ENCODE measurements around the gene GABRA6. TPM values are rescaled to one million over a fixed set of nuclear protein-coding genes. Genes with fewer than 3 reads are reported as not detected.
A peak's percentile ranks its signal among the peaks of the same experiment; 100 is the strongest.

Gene GABRA6
- total and polyA plus RNA-seq, 2 experiments from 2014 or later = not detected

DNA sequence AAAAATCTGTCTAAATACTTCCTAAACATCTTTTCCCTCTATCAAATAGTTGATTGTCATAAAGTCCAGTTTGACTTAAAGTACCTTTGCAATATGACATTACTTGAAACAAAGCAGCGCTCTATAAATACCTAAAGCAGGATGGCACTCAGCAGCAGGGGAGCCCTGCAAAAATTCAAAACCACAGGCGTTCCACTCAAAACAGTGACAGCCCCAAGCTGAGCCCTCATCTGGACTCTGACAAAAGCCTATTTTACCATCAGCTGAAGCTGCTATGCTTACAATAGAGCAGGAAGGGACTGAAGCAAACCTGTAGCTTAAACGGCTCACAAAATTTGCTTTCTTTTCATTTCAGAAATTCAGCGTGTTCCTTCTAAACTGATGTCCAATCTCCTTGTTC lies 11.5 kb downstream of the GABRA6 start:
- DNase-seq (ENCODE audit: low spot score) (no peak), ATAC-seq (peak; percentile 73)
- no peak overlapping the region for H3K4me3 ChIP-seq
- peaks cover 17% of the 10 kb centered on the region for H3K4me1 Mint-ChIP-seq
- no peaks in the 10 kb centered on the region; the same call in 2 of the 3 replicates for H3K9me3 Mint-ChIP-seq
- no peaks in the 10 kb centered on the region for H3K27me3 ChIP-seq (ENCODE audit: insufficient read depth)
- no peaks in the 10 kb centered on the region for H3F3A ChIP-seq (replicated peaks; ENCODE audit: low read depth)
- TF ChIP-seq ZNF331 (CRISPR knock-in tag; IDR thresholded peaks at IDR 0.05; ENCODE audit: low read depth) = no peak
- TF ChIP-seq ZNF114 (CRISPR knock-in tag; IDR thresholded peaks at IDR 0.05) = no peak
- TF ChIP-seq, protein P1, sequence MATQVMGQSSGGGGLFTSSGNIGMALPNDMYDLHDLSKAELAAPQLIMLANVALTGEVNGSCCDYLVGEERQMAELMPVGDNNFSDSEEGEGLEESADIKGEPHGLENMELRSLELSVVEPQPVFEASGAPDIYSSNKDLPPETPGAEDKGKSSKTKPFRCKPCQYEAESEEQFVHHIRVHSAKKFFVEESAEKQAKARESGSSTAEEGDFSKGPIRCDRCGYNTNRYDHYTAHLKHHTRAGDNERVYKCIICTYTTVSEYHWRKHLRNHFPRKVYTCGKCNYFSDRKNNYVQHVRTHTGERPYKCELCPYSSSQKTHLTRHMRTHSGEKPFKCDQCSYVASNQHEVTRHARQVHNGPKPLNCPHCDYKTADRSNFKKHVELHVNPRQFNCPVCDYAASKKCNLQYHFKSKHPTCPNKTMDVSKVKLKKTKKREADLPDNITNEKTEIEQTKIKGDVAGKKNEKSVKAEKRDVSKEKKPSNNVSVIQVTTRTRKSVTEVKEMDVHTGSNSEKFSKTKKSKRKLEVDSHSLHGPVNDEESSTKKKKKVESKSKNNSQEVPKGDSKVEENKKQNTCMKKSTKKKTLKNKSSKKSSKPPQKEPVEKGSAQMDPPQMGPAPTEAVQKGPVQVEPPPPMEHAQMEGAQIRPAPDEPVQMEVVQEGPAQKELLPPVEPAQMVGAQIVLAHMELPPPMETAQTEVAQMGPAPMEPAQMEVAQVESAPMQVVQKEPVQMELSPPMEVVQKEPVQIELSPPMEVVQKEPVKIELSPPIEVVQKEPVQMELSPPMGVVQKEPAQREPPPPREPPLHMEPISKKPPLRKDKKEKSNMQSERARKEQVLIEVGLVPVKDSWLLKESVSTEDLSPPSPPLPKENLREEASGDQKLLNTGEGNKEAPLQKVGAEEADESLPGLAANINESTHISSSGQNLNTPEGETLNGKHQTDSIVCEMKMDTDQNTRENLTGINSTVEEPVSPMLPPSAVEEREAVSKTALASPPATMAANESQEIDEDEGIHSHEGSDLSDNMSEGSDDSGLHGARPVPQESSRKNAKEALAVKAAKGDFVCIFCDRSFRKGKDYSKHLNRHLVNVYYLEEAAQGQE (IDR thresholded peaks at IDR 0.05; ENCODE audit: unreplicated experiment) = no peak
- no peak for TF ChIP-seq CREB1 (CRISPR knock-in tag; IDR thresholded peaks at IDR 0.05; ENCODE audit: low read depth)
- no peak overlapping the region for H3K4me3 Mint-ChIP-seq
- H3K9me2 ChIP-seq (ENCODE audit: insufficient read depth) = no peaks in the 10 kb centered on the region
- no peak overlapping the region for H3K4me2 ChIP-seq
- H3K79me2 ChIP-seq (replicated peaks; ENCODE audit: insufficient read depth) = no peaks in the 10 kb centered on the region
- H2AFZ ChIP-seq = peak overlapping the region; percentile 61; the same call in 1 of the 2 replicates
- H3K36me3 Mint-ChIP-seq (ENCODE audit: low read depth) = no peaks in the 10 kb centered on the region
- no peak overlapping the region for H3K27ac ChIP-seq (ENCODE audit: low read depth)
- H3K27ac Mint-ChIP-seq = no peak overlapping the region
- H3K27me3 Mint-ChIP-seq (ENCODE audit: insufficient read depth, low read depth, poor library complexity) = peaks cover 2% of the 10 kb centered on the region
- H3K4me1 ChIP-seq (ENCODE audit: insufficient read depth) = peaks cover 2% of the 10 kb centered on the region
- no peaks in the 10 kb centered on the region for H3K36me3 ChIP-seq (ENCODE audit: insufficient read depth)
- H4K20me1 ChIP-seq (replicated peaks; ENCODE audit: insufficient read depth) = no peaks in the 10 kb centered on the region

GRCh38 chr5:161700065-161700464 lies 14.5 kb downstream of the GABRA6 start:
- Histone ChIP-seq H3K27ac (ENCODE audit: low read depth) (no peak overlapping the region), H3K27me3 (ENCODE audit: insufficient read depth) (no peaks in the 10 kb centered on the region), H3K79me2 (replicated peaks; ENCODE audit: insufficient read depth) (no peaks in the 10 kb centered on the region), H4K20me1 (replicated peaks; ENCODE audit: insufficient read depth) (no peaks in the 10 kb centered on the region), H3K4me1 (ENCODE audit: insufficient read depth) (peaks cover 2% of the 10 kb centered on the region), H3F3A (replicated peaks; ENCODE audit: low read depth) (no peaks in the 10 kb centered on the region), H3K4me3 (no peak overlapping the region), H3K9me2 (ENCODE audit: insufficient read depth) (no peaks in the 10 kb centered on the region), H2AFZ (0 out of 2 replicates have a peak overlapping the region, but pooled peaks have one; percentile 16), H3K4me2 (no peak overlapping the region), H3K36me3 (ENCODE audit: insufficient read depth) (no peaks in the 10 kb centered on the region)
- no peak for TF ChIP-seq JUNB (IDR thresholded peaks at IDR 0.05; ENCODE audit: unreplicated experiment)
- no peak for TF ChIP-seq STAT1 (IDR thresholded peaks at IDR 0.05; ENCODE audit: unreplicated experiment)
- TF ChIP-seq, protein P1 (IDR thresholded peaks at IDR 0.05; ENCODE audit: unreplicated experiment) = no peak
- TF ChIP-seq NANOG (IDR thresholded peaks at IDR 0.05; ENCODE audit: borderline replicate concordance) = no peak
- TF ChIP-seq POLR2AphosphoS5 (IDR thresholded peaks at IDR 0.05; ENCODE audit: low read depth) = no peak
- no peak for TF ChIP-seq ZNF114 (CRISPR knock-in tag; IDR thresholded peaks at IDR 0.05)
- no peak for TF ChIP-seq EZH2phosphoT487 (IDR thresholded peaks at IDR 0.05; ENCODE audit: unreplicated experiment)
- Mint-ChIP-seq H3K9me3 (no peaks in the 10 kb centered on the region; the same call in 2 of the 3 replicates), H3K27me3 (ENCODE audit: insufficient read depth, low read depth, poor library complexity) (peaks cover 2% of the 10 kb centered on the region), H3K36me3 (ENCODE audit: low read depth) (no peaks in the 10 kb centered on the region), H3K27ac (no peak overlapping the region), H3K4me1 (peaks cover 17% of the 10 kb centered on the region), H3K4me3 (no peak overlapping the region)
- ATAC-seq (no peak), DNase-seq (ENCODE audit: low spot score) (no peak)

Data from GM23338 (cell line).